SK-N-SH treated with all-trans-retinoic acid at 6 μM for 48 hours (cell line): Measurements from ENCODE around the gene TMBIM1.

Experiments
- ARNTL ChIP-seq: fragments of 450-650 bp; formaldehyde crosslinking; IDR thresholded peaks from 2 replicates; pipeline ENCODE4 v1.5.0; 2020; ENCODE audit warnings: low read depth, mild to moderate bottlenecking, moderate library complexity, borderline replicate concordance
- BACH2 ChIP-seq: fragments of 250-450 bp; sonication (Bioruptor Pico); IDR thresholded peaks from 2 replicates; pipeline ENCODE4 v1.9.0; 2021; ENCODE audit warnings: mild to moderate bottlenecking, borderline replicate concordance
- CREB5 ChIP-seq: fragments of 250-450 bp; sonication (Bioruptor Pico); IDR thresholded peaks from 2 replicates; pipeline ENCODE4 v1.5.1; 2020; ENCODE audit warnings: low read depth, mild to moderate bottlenecking, moderate library complexity
- CSDC2 ChIP-seq: fragments of 250-450 bp; sonication (Bioruptor Pico); IDR thresholded peaks from 2 replicates; pipeline ENCODE4 v1.5.0; 2020; ENCODE audit warnings: mild to moderate bottlenecking, moderate library complexity
- GLIS3 ChIP-seq: fragments of 250-450 bp; sonication (Bioruptor Pico); IDR thresholded peaks from 2 replicates; pipeline ENCODE4 v1.5.0; 2020; ENCODE audit warnings: mild to moderate bottlenecking, moderate library complexity
- OSR1 ChIP-seq: fragments of 250-450 bp; sonication (Bioruptor Pico); IDR thresholded peaks from 2 replicates; pipeline ENCODE4 v1.8.0; 2022; ENCODE audit warnings: moderate library complexity, mild to moderate bottlenecking, inconsistent platforms
- PPARA ChIP-seq: fragments of 250-450 bp; sonication (Bioruptor Pico); IDR thresholded peaks from 2 replicates; pipeline ENCODE4 v1.5.0; 2020; ENCODE audit warnings: mild to moderate bottlenecking, borderline replicate concordance
- RARB ChIP-seq: fragments of 250-450 bp; sonication (Bioruptor Pico); IDR thresholded peaks from 2 replicates; pipeline ENCODE4 v1.8.0; 2021; ENCODE audit warnings: mild to moderate bottlenecking, moderate library complexity
- TOX ChIP-seq: fragments of 250-450 bp; sonication (Bioruptor Pico); IDR thresholded peaks from 2 replicates; pipeline ENCODE4 v1.8.0; 2021; ENCODE audit warnings: mild to moderate bottlenecking, moderate library complexity, borderline replicate concordance
- ZC3H10 ChIP-seq: fragments of 250-450 bp; sonication (Bioruptor Pico); IDR thresholded peaks from 2 replicates; pipeline ENCODE4 v1.5.1; 2021; ENCODE audit warnings: mild to moderate bottlenecking, moderate library complexity
- ZFP3 ChIP-seq: fragments of 250-450 bp; sonication (Bioruptor Pico); IDR thresholded peaks from 2 replicates; pipeline ENCODE4 v1.5.0; 2020; ENCODE audit warnings: mild to moderate bottlenecking, moderate library complexity
- ZNF565 ChIP-seq: fragments of 450-650 bp; formaldehyde crosslinking; conservative IDR thresholded peaks from 2 replicates; pipeline ENCODE4 v1.5.0; 2020; ENCODE audit warnings: low read depth, mild to moderate bottlenecking, moderate library complexity
- ZNF8 ChIP-seq: fragments of 450-650 bp; formaldehyde crosslinking; IDR thresholded peaks from 2 replicates; pipeline ENCODE4 v1.5.0; 2020; ENCODE audit warnings: mild to moderate bottlenecking, moderate library complexity
- TF ChIP-seq, protein P1 (sequence below): fragments of 250-450 bp; sonication (Bioruptor Pico); IDR thresholded peaks from 2 replicates; pipeline ENCODE4 v1.8.0; 2020; ENCODE audit warnings: mild to moderate bottlenecking, moderate library complexity, borderline replicate concordance

GRCh38 chr2:218284106-218284811 lies 8.0 kb downstream of the TMBIM1 start:
- TF ChIP-seq BACH2 (CRISPR knock-in tag): no peak
- TF ChIP-seq, protein P1, sequence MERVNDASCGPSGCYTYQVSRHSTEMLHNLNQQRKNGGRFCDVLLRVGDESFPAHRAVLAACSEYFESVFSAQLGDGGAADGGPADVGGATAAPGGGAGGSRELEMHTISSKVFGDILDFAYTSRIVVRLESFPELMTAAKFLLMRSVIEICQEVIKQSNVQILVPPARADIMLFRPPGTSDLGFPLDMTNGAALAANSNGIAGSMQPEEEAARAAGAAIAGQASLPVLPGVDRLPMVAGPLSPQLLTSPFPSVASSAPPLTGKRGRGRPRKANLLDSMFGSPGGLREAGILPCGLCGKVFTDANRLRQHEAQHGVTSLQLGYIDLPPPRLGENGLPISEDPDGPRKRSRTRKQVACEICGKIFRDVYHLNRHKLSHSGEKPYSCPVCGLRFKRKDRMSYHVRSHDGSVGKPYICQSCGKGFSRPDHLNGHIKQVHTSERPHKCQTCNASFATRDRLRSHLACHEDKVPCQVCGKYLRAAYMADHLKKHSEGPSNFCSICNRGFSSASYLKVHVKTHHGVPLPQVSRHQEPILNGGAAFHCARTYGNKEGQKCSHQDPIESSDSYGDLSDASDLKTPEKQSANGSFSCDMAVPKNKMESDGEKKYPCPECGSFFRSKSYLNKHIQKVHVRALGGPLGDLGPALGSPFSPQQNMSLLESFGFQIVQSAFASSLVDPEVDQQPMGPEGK (CRISPR knock-in tag): no peak
- no peak for TF ChIP-seq RARB (CRISPR knock-in tag)
- TF ChIP-seq PPARA (CRISPR knock-in tag): no peak
- TF ChIP-seq OSR1 (CRISPR knock-in tag): no peak
- TF ChIP-seq GLIS3 (CRISPR knock-in tag): no peak
- TF ChIP-seq CREB5: no peak
- no peak for TF ChIP-seq CSDC2
- TF ChIP-seq ZNF565 (CRISPR knock-in tag): no peak
- TF ChIP-seq ZFP3 (CRISPR knock-in tag): no peak
- TF ChIP-seq ARNTL: no peak
- no peak for TF ChIP-seq TOX (CRISPR knock-in tag)
- TF ChIP-seq ZC3H10 (CRISPR knock-in tag): no peak
- no peak for TF ChIP-seq ZNF8
